ENCODE results near the gene MRPS25. TPM values are rescaled to one million over a fixed set of nuclear protein-coding genes. Genes with fewer than 3 reads are reported as not detected.

MRPS25 gene
- total RNA-seq, 2 experiments from 2014 or later, result 59.9 to 60.2 TPM

DNA sequence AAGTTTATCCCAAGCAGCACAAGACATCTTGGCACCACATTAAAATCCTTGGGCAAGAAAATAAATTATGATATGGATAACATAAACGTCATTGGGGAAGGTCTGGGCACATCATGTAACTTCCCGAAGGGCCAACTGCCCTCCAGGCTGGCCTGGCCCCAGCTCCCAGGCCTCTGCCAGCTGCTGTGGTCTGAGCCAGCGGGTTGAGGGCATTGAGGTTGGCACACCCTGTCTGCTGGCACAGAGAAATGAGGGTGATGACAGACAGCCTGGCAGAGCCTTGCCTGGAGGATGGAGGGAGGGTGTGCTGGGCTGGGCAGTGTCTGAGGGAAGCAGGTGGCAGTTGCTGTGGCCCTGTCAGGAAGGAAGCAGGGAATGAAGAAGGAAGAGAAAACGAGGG lies 37.1 kb upstream of the MRPS25 start:
- peaks cover 27% of the 10 kb centered on the region for H3K4me1 ChIP-seq (ENCODE audit: insufficient read depth, low read length)
- Mint-ChIP-seq H3K27ac (no peak overlapping the region), H3K9me3 (no peaks in the 10 kb centered on the region), H3K27me3 (peaks cover 6% of the 10 kb centered on the region), H3K36me3 (ENCODE audit: low read depth) (peaks cover 23% of the 10 kb centered on the region), H3K4me1 (ENCODE audit: low read depth) (peaks cover 23% of the 10 kb centered on the region), H3K4me3 (peak overlapping the region; percentile 53)
- H3K9me3 ChIP-seq (ENCODE audit: control insufficient read depth in 1 of 2, insufficient read depth in 1 of 2, low read length in 2 of 2), result no peaks in the 10 kb centered on the region
- no peak for ATAC-seq (ENCODE audit: poor library complexity)
- no peak overlapping the region for H3K4me3 ChIP-seq (ENCODE audit: low read length)
- ChIA-PET POLR2A (no interaction called here), CTCF (no interaction called here)
- no peak for TF ChIP-seq CTCF (IDR thresholded peaks at IDR 0.05)
- no peaks in the 10 kb centered on the region for H3K27me3 ChIP-seq (ENCODE audit: control insufficient read depth in 1 of 2, insufficient read depth in 2 of 2, low read length in 2 of 2)
- no peak for DNase-seq
- H3K36me3 ChIP-seq (ENCODE audit: insufficient read depth, low read length), result no peaks in the 10 kb centered on the region
- intact Hi-C loops (cut with DNase I, micrococcal nuclease), result loop anchor here in 1 of 2 experiments (5.0 kb wide), 1 partner anchor 165 kb away; no protein-coding TSS in a partner anchor
- no peak overlapping the region for H3K27ac ChIP-seq (ENCODE audit: low read depth in 1 of 2, low read length in 2 of 2)

DNA sequence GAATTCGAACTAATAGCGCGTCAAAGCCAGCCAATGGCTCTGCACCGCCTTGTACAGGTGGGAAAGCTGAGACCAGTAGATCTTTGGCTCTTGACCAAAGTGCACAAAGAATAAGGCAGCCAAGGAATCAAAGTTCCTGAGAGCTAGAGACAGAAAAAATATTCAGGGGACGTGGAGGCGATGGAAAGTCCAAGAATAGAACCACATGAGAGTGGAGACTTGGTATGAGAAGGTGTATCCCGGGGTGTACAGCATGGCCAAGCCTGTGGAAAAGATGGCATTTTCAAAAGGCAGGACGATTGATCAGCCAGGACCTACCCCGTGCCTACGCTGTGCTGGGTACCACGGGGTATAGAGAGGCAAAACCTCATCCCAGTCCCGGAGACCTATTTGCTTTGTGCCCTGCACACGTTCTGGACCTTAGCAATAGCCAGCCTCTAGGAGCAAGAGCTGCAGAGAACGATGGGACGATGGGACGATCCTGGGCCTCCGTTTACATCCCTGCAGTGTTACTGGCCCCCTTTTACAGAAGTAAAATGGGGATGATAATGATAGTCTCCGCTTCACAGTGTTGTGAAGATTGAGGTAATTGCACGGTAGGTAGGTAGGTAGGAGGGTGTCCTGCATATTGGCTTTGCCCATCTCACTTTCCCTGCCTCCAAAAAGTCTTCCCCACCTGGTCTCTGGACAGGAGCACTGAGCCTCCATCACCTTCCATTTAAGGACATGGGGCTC lies 34.4 kb upstream of the MRPS25 start:
- no peak for ATAC-seq (ENCODE audit: poor library complexity)
- CTCF ChIA-PET, result interaction anchor here (2.5 kb wide), 1 partner anchor 9 kb away, joined by 13 read pairs; no protein-coding TSS in a partner anchor
- Mint-ChIP-seq H3K27me3 (peaks cover 5% of the 10 kb centered on the region), H3K4me3 (peak overlapping the region; percentile 96), H3K9me3 (no peaks in the 10 kb centered on the region), H3K36me3 (ENCODE audit: low read depth) (peaks cover 48% of the 10 kb centered on the region), H3K27ac (peak overlapping the region; percentile 97), H3K4me1 (ENCODE audit: low read depth) (peaks cover 36% of the 10 kb centered on the region)
- Histone ChIP-seq H3K36me3 (ENCODE audit: insufficient read depth, low read length) (peaks cover 18% of the 10 kb centered on the region), H3K4me1 (ENCODE audit: insufficient read depth, low read length) (peaks cover 33% of the 10 kb centered on the region), H3K27ac (ENCODE audit: low read depth in 1 of 2, low read length in 2 of 2) (peak overlapping the region; percentile 96 to 98), H3K9me3 (ENCODE audit: control insufficient read depth in 1 of 2, insufficient read depth in 1 of 2, low read length in 2 of 2) (no peaks in the 10 kb centered on the region), H3K4me3 (ENCODE audit: low read length) (peak overlapping the region; percentile 92), H3K27me3 (ENCODE audit: control insufficient read depth in 1 of 2, insufficient read depth in 2 of 2, low read length in 2 of 2) (no peaks in the 10 kb centered on the region)
- peak in 4 of 14 experiments; percentile 4 to 47 (median 12) for DNase-seq
- no peak for TF ChIP-seq CTCF (IDR thresholded peaks at IDR 0.05)
- POLR2A ChIA-PET, result interaction anchor here (0.6 to 3.4 kb wide), 17 partner anchors 8 to 1620 kb away, joined by 3 to 31 read pairs (median 4); partner anchors contain the start of genes CAPN7, CCDC174, CHCHD4 and HDAC11
- intact Hi-C loops (cut with DNase I, micrococcal nuclease), result loop anchor here (1.0 to 10.0 kb wide), 8 partner anchors 47 to 1205 kb away; partner anchors contain the start of genes CAPN7 (in 1 of the 2), CCDC174 (in 1 of the 2) and NR2C2 (in 1 of the 2)

- peaks cover 5% of the 10 kb centered on the region for H3K27me3 Mint-ChIP-seq
- H3K4me3 Mint-ChIP-seq, result peak within 1 kb of the TSS; percentile 96
- intact Hi-C loops (cut with DNase I, micrococcal nuclease), result loop anchor here (1.0 to 10.0 kb wide), 8 partner anchors 33 to 1204 kb away; partner anchors contain the start of genes MRPS25 (in 2 of the 2), CAPN7 (in 1 of the 2), CCDC174 (in 1 of the 2) and NR2C2 (in 1 of the 2)
- no peaks in the 10 kb centered on the region for H3K27me3 ChIP-seq (ENCODE audit: control insufficient read depth in 1 of 2, insufficient read depth in 2 of 2, low read length in 2 of 2)
- ChIA-PET CTCF (interaction anchor here (0.6 to 2.5 kb wide), 3 partner anchors 9 to 47 kb away, joined by 3 to 13 read pairs (median 4); no protein-coding TSS in a partner anchor), POLR2A (interaction anchor here (0.6 to 3.4 kb wide), 22 partner anchors 7 to 1619 kb away, joined by 3 to 31 read pairs (median 4); partner anchors contain the start of genes CAPN7, CCDC174, CHCHD4 and HDAC11)
- H3K9me3 Mint-ChIP-seq, result no peaks in the 10 kb centered on the region
- peaks cover 33% of the 10 kb centered on the region for H3K4me1 ChIP-seq (ENCODE audit: insufficient read depth, low read length)
- H3K27ac ChIP-seq (ENCODE audit: low read depth in 1 of 2, low read length in 2 of 2), result peak within 1 kb of the TSS; percentile 96 to 98
- peak within 1 kb of the TSS; percentile 97 for H3K27ac Mint-ChIP-seq
- peaks cover 26% of the 10 kb centered on the region for H3K36me3 ChIP-seq (ENCODE audit: insufficient read depth, low read length)
- H3K4me1 Mint-ChIP-seq (ENCODE audit: low read depth), result peaks cover 36% of the 10 kb centered on the region
- peaks cover 55% of the 10 kb centered on the region for H3K36me3 Mint-ChIP-seq (ENCODE audit: low read depth)
- H3K4me3 ChIP-seq (ENCODE audit: low read length), result peak within 1 kb of the TSS; percentile 92
- H3K9me3 ChIP-seq (ENCODE audit: control insufficient read depth in 1 of 2, insufficient read depth in 1 of 2, low read length in 2 of 2), result no peaks in the 10 kb centered on the region
- ATAC-seq (ENCODE audit: poor library complexity) (peak; percentile 72), DNase-seq (peak; percentile 90 to 98 (median 94))
- no peak for TF ChIP-seq CTCF (IDR thresholded peaks at IDR 0.05)
Measured at GRCh38 chr3:15098503-15099363, 33.6 kb upstream of the MRPS25 start, which contains the start of gene RBSN. Gene RBSN (minus strand): TSS chr3:15099148. CDS start chr3:15096120, 3,028 bp downstream.
